Stimulated activated CD8-positive, alpha-beta memory T cell treated with anti-CD3 and anti-CD28 coated beads, Interleukin-4, amount 100 ng/mL, for 48 hours (primary cell): ENCODE measurements around the gene GALNT2.

ENCODE experiments used
- DNase-seq: peaks from one replicate; pipeline ENCODE4 v3.0.0-alpha.2; 2020

GALNT2 gene

DNA sequence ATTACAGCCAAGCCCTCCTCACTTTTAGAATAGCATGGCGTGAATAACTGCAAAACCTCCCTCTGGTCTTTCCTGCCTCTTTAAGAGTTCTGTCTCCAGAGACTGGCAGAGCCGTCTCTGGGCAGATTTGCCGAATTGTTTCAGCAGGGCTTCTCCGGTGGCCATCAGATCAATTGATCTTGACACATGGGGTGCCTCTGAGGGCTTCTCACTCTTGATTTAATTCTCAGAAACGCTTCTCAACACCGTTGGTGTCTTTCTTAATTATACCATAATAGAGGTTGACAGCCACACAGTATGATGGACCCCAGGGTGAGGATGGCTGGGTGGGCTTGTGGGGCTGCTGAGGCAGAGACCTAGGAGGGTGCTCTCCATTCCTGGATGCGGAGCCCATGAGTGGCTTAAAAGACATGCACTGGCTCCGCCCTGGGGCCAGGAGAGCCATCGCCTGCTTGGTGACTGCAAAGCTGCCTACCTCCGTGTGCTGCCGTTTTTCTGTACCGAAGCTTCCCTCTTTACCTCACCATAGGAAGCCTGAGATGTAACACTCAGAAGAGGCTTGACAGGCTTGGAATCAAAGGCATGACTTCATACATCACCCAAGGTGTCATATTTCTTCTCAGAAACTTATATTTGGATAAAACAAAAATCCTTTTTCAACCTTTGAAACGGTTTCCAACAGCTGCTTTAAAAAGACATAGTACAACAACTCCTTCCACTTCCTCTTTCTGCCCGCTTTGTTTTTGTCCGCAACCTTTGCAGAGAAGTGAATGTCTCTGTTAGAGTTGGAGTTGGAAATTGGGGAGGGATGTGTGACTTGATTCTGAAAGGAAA lies 82.9 kb downstream of the GALNT2 start:
- no peak for DNase-seq

GRCh38 chr1:230150615-230151014 lies 83.6 kb downstream of the GALNT2 start:
- no peak for DNase-seq

- no peak for DNase-seq
Measured at GRCh38 chr1:230151924-230152468, 85.0 kb downstream of the GALNT2 start.

DNA sequence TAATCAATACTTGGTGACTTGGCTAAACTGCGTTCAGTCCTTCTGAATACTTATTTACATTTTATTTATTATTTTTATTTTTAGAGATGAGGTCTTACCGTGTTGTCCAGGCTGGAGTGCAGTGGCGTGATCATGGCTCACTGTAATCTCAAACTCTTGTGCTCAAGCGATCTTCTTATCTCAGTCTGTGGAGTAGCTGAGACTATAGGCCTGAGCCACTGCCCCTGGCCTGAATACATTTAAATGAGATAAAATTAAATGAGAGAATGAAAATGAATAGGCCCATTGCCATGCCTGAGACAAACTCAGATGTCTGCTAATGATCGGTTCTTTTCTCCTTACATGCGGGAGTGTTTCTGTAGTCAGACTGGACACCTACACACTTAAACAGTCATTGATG lies 86.0 kb downstream of the GALNT2 start:
- no peak for DNase-seq

DNA sequence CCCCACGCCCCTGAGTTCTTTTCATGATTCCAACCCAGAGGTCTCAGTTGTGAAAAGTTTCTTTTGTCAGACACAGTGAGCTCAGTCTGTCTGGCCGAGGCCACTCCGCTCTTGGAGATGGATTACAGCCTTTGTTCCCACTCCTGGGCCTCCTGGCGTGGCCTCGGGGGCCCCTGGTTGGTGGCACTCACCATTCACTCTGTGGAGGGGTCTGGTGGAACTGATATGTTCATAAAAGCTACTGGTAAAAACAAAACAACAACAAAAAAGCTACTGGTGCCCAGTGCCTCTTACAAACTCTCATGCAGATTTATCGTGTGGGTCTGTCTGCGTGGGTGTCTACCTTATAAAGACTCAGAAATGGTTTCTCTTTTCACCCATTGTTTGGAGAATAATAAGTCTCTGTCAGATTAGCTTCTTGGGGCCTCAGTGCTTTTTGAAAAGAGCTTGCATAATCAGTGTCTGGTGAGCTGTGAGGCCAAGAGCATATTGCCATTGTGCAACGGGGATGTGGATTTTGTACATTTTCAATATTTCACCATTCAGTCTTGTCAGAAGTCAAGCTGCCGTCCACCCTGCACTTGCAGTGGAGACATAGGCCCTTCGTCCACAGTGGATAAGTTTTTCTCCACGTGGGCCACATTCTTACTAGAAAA lies 86.7 kb downstream of the GALNT2 start:
- DNase-seq, result no peak

- no peak for DNase-seq
Measured at GRCh38 chr1:230155021-230155420, 88.0 kb downstream of the GALNT2 start.

GRCh38 chr1:230156068-230156467 lies 89.0 kb downstream of the GALNT2 start:
- no peak for DNase-seq

DNA sequence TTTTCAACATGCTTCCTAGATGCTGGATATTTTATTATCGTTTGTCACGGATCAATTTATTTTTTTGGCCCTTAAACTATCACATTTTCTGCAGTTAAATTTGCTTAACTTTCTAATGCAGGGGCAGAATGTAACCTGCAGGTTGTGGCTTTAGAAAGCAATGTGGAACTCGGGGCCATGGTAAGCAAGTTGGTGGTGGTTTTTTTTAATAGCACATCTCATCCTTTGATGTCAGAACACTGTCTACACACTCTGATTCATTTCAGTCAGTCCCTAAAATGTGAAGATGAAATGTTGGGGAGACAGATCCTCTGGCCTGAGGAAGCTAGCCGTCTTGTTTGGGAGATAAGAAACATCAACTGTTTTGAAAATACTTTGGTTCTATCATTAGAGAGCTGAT lies 89.5 kb downstream of the GALNT2 start:
- no peak for DNase-seq

DNA sequence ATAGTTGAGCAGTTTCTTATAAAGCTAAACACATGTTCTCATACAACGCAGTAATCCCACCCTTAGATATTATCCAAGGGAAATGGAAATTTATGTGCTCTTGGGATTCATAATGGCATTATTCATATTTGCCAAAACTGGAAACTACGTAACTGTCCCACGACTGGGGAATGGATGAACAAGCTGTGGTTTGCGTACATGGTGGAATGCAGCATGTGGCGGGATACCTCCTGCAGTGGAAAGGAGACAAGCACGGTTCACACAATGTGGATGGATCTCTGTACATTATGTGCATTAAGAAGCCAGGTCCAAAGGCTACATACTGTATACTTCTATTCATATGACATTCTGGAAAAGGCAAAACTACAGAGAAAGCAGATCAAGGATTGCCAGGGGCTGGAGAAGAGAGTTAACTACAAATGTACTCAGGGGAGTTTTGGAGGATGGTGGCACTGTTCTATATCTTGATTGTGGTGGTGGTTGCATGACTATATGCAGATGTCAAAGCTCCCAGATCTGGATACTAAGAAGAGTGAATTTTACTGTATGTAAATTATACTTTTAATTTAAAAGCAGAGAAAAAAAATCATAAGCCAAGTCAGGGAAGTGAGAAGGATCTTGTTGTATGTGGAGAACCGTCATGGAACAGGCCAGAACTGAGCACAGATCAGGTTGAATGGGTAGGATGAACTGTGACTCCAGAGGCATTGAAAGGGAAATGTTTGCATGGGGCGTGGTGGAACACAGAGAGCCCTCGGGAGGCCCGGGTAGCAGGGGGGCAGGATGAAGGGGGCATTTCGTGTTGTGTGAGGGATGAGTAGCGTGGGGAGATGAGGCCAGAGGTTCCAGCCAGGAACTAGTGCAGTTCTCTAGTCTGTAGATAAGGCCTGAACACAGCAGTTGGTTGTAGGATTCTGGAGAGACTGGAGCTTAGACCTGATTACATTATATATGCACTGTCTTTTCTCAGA lies 90.7 kb downstream of the GALNT2 start:
- DNase-seq, result peak; percentile 12

DNA sequence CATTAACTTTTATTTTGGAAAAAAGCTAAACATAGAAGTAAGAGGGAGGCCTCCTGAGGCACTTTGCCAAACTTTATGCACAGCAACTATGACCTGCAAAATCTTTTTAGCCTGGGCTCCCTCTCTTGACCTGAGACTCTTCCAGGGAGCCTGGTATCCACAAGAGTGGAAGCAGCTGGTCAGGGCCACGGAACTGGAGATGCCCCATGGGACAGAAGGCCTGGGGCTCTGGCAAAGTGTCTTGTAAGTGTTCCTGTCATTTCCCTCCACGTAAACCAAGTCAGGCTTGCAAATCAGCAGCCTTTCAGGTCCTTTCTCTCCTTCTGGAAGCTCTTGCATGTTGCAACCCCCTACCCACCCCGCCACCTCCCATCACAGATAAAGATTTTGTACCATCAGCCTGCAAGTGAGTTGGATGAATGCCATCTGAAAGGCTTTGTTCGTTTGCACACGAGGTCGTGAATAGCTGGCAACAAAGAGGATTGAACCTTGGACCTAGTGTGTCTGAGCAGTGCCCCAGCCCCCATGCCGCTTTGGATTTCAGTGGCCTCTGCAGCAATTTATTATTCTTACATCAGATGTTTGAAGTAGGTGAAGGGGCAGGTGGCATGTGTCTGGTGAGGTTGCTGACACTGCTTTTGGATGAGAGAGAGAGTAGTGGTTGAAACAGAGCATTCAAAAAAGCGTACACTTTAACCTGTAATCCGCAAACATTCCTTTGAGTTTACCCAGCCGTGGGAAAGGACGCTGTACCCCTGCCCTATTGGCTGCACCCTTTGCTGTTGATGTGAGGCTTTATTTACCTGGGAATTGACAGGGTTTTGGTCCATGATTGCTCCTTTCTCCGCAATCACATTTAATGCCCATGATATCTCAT lies 91.6 kb downstream of the GALNT2 start:
- DNase-seq, result peak; percentile 18

DNA sequence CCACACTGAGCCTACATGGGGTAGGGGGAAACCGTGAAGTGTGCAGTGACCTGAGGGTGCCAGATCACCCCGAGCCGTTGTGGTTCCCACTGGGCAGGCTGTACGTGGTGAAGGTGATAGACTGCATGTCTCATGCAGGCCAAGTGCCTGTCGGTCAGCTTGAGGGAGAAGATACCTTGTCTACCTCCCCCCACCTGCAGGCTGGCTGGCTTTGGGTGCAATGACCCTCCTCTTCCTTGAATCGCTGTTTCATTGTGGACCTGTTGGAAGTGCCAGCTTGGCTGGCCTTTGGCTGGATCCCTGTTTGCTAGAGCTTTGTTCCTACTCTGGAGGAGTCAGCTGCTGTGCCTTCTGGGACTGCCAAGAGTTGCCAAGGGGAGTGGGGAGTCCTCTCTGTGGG lies 92.5 kb downstream of the GALNT2 start:
- DNase-seq, result peak; percentile 14

DNA sequence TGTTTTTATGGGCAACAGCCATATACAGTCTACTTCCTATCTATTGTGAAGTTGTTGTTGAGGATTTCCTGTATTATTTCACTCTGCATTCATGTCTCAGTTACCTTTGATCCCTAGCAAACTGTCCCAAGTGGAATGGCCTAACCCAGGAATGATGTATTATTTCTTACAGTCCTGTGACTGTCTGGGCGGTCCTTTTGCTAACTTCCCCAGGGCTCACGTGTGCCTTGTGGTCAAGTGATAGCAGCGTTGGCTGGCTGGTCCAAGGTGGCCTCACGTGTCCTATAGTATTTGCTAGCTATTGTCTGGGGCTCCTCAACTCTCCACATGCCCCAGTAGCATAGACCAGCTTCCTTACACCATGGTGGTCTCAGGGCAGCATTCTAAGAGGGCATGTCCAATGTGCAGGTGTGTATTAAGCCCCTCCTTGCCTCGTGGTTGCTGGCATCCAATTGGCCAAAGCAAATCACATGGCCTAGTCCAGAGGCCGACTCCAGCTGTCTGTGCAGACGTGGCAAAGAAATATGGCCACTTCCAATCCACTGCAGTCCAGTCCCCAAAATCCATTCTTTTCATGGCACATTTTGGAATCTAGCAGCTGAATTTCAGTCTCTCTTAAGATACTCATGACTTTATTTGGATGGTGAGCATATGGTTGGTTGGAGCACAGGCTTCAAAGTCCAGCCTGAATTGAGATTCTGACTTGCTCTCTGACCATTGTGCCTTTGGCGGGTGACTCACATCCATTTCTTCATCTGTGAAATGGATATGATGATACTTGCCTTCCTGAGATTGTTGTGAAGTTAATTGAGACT lies 94.1 kb downstream of the GALNT2 start:
- DNase-seq, result peak; percentile 9

DNA sequence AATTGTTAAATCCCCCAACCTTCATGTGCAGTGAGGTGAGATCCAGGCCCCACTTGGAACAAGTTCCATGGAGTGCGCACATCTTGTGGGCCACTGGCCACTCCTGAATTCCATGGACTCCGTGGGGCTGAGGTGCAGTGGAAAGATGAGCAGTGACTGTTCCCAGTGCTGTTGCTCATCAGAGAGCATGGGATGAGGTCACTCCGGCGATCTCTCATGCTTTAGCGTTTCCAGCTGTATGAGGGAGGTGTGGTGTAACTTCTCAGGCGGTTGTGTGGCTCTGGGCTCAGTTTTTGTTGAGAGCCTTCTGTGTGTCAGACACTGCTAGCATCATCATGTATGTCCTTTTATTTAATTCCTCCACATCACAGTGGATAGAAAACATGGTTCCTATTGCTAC lies 96.2 kb downstream of the GALNT2 start:
- DNase-seq, result peak; percentile 8

DNA sequence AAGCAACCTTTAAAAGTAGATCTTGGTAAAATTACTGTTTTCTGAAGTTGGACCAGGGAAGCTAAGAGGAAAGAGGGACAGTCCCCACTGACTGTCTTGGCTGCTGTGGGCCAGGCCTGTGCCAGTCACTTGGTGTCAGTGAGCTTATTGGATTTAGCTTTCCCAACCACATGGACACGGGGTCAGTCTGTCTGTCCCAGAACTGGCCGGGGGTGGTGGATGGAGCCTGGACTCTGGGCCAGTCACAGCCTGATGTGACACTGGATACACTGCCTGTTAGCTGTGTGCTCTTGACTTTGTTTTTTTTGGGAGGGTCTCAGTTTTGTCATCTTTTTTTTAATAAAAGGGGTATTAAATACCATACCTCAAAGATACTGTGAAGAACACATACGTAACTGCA lies 96.7 kb downstream of the GALNT2 start:
- DNase-seq, result peak; percentile 15

GRCh38 chr1:230165536-230165935 lies 98.5 kb downstream of the GALNT2 start:
- peak; percentile 19 for DNase-seq

GRCh38 chr1:230166366-230167132 lies 99.5 kb downstream of the GALNT2 start:
- peak; percentile 18 for DNase-seq

DNA sequence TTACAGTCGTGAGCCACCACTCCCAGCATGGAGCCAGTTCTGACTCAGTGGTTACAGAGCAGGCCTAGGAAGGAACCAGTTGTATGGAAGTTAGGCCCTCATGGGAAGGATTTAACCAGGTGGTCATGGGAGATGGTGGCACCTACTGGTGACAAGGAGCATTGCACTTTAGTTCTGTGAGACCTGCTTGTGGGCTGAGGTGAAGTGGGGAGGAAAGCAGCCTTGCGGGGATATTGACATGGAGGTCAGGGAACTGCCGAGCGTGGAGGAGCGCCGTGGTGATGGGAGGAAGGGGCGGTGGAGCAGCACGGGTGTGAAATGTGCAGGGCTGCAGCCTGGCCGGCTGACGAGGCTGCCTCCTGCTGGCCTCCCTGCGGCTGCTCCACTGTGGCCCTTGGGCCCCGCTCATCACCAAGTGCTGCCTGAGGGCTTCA lies 100.4 kb downstream of the GALNT2 start:
- DNase-seq, result peak; percentile 54

DNA sequence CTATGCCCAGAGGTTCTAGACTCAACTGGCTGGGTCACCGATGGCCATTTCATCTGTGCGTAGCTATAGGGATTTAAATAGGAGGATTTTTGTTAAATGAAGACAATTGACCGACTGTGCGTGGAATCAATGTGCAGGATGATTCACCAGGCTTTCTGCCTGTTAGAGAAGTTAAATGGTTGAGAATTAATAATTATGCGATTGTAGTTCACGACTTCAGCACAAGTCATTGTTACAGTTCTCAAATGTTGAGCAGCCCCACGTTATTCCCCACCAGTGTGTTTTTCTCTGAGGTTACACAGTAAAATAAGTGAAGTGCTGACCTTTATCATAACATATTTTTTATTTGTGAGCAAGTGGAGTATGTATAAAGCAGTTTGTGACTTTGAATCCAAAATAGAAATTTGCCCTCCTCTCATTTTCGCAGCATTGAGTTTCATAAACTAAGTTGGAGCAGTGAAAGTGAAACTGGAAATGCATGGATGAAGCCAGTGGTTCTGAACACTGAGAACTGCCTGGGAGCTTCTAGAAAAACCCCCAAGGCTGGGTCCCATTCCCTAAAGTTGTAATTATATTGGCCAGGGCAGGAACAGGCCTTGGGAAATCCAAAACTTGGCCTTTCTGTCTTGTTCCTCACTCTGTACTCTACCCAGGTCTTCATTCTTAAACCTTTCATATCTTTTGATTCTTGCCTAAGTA lies 102.6 kb downstream of the GALNT2 start:
- DNase-seq, result peak; percentile 18

DNA sequence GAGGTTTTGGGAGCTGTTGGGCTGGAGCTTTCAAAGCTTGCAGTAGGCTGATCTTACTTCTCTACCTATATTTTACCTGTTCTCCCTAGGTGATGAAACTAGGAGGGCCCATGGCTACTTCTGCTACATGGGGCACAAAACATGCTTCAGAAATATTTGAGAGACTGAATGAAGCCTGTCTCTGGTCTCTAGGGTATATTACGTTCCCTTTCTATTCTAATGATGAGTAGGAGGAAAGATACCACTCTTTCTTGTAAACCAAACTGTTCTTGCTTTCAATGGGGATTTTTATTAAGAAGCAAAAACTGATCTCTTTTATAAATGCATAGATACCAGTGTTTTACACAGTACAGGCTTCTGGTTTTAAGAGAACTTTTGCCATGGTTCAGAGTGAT lies 103.1 kb downstream of the GALNT2 start:
- DNase-seq, result no peak

- DNase-seq, result peak; percentile 16
Measured at GRCh38 chr1:230170622-230171021, 103.6 kb downstream of the GALNT2 start.
